ENCODE data around the gene LAMC1.
A peak's percentile ranks its signal among the peaks of the same experiment; 100 is the strongest.

The LAMC1 gene

GRCh38 chr1:183019860-183020259, 3.4 kb upstream of the LAMC1 start:
- Histone ChIP-seq H3K27ac (ENCODE audit: low read depth in 2 of 2, low read length in 2 of 2) (no peak overlapping the region), H3K9ac (ENCODE audit: low read depth in 1 of 2, low read length in 2 of 2) (no peak overlapping the region), H3K4me1 (ENCODE audit: control insufficient read depth in 2 of 2, insufficient read depth in 2 of 2, low read length in 2 of 2) (peaks cover 7 to 11% of the 10 kb centered on the region in 2 donors), H3K36me3 (ENCODE audit: control insufficient read depth in 2 of 2, insufficient read depth in 2 of 2, low read length in 2 of 2) (no peaks in the 10 kb centered on the region), H3K27me3 (ENCODE audit: control insufficient read depth in 2 of 2, insufficient read depth in 2 of 2, low read length in 2 of 2) (peaks cover 0 to 8% of the 10 kb centered on the region in 2 donors), H3K4me3 (ENCODE audit: low read length in 2 of 2) (no peak overlapping the region), H3K9me3 (ENCODE audit: control insufficient read depth in 2 of 2, low read length in 2 of 2) (no peaks in the 10 kb centered on the region)

GRCh38 chr1:183021405-183022201, 1.6 kb upstream of the LAMC1 start:
- H3K4me3 ChIP-seq (ENCODE audit: low read length in 2 of 2): peak overlapping the region; percentile 65 to 76
- H3K36me3 ChIP-seq (ENCODE audit: control insufficient read depth in 2 of 2, insufficient read depth in 2 of 2, low read length in 2 of 2): no peaks in the 10 kb centered on the region
- H3K9me3 ChIP-seq (ENCODE audit: control insufficient read depth in 2 of 2, low read length in 2 of 2): no peaks in the 10 kb centered on the region
- peaks cover 7 to 11% of the 10 kb centered on the region in 2 donors for H3K4me1 ChIP-seq (ENCODE audit: control insufficient read depth in 2 of 2, insufficient read depth in 2 of 2, low read length in 2 of 2)
- peak overlapping the region; percentile 84 to 89 for H3K27ac ChIP-seq (ENCODE audit: low read depth in 2 of 2, low read length in 2 of 2)
- H3K27me3 ChIP-seq (ENCODE audit: control insufficient read depth in 2 of 2, insufficient read depth in 2 of 2, low read length in 2 of 2): peaks cover 0 to 10% of the 10 kb centered on the region in 2 donors
- peak overlapping the region in 1 of 2 donors; percentile 82 for H3K9ac ChIP-seq (ENCODE audit: low read depth in 1 of 2, low read length in 2 of 2)

- Histone ChIP-seq H3K9me3 (ENCODE audit: control insufficient read depth in 2 of 2, low read length in 2 of 2) (no peaks in the 10 kb centered on the region), H3K36me3 (ENCODE audit: control insufficient read depth in 2 of 2, insufficient read depth in 2 of 2, low read length in 2 of 2) (no peaks in the 10 kb centered on the region), H3K27ac (ENCODE audit: low read depth in 2 of 2, low read length in 2 of 2) (peak overlapping the region; percentile 84 to 89), H3K9ac (ENCODE audit: low read depth in 1 of 2, low read length in 2 of 2) (peak overlapping the region; percentile 38 to 82), H3K27me3 (ENCODE audit: control insufficient read depth in 2 of 2, insufficient read depth in 2 of 2, low read length in 2 of 2) (peaks cover 0 to 10% of the 10 kb centered on the region in 2 donors), H3K4me1 (ENCODE audit: control insufficient read depth in 2 of 2, insufficient read depth in 2 of 2, low read length in 2 of 2) (peaks cover 7 to 11% of the 10 kb centered on the region in 2 donors), H3K4me3 (ENCODE audit: low read length in 2 of 2) (peak overlapping the region; percentile 65 to 76)
These were observed 746 bp upstream of the LAMC1 start for GRCh38 chr1:183022202-183023145.

- Histone ChIP-seq H3K36me3 (ENCODE audit: control insufficient read depth in 2 of 2, insufficient read depth in 2 of 2, low read length in 2 of 2) (no peaks in the 10 kb centered on the region), H3K27ac (ENCODE audit: low read depth in 2 of 2, low read length in 2 of 2) (peak overlapping the region; percentile 80 to 83), H3K27me3 (ENCODE audit: control insufficient read depth in 2 of 2, insufficient read depth in 2 of 2, low read length in 2 of 2) (peaks cover 0 to 10% of the 10 kb centered on the region in 2 donors), H3K9me3 (ENCODE audit: control insufficient read depth in 2 of 2, low read length in 2 of 2) (no peaks in the 10 kb centered on the region), H3K4me1 (ENCODE audit: control insufficient read depth in 2 of 2, insufficient read depth in 2 of 2, low read length in 2 of 2) (peaks cover 7 to 11% of the 10 kb centered on the region in 2 donors), H3K9ac (ENCODE audit: low read depth in 1 of 2, low read length in 2 of 2) (peak overlapping the region; percentile 64 to 79), H3K4me3 (ENCODE audit: low read length in 2 of 2) (peak overlapping the region; percentile 75 to 86)
These were observed 539 bp downstream of the LAMC1 start for GRCh38 chr1:183023601-183024316.

- H3K4me3 ChIP-seq (ENCODE audit: low read length in 2 of 2): peak overlapping the region; percentile 75 to 86
- H3K4me1 ChIP-seq (ENCODE audit: control insufficient read depth in 2 of 2, insufficient read depth in 2 of 2, low read length in 2 of 2): peaks cover 7 to 11% of the 10 kb centered on the region in 2 donors
- peaks cover 0 to 10% of the 10 kb centered on the region in 2 donors for H3K27me3 ChIP-seq (ENCODE audit: control insufficient read depth in 2 of 2, insufficient read depth in 2 of 2, low read length in 2 of 2)
- H3K9me3 ChIP-seq (ENCODE audit: control insufficient read depth in 2 of 2, low read length in 2 of 2): no peaks in the 10 kb centered on the region
- H3K9ac ChIP-seq (ENCODE audit: low read depth in 1 of 2, low read length in 2 of 2): peak overlapping the region; percentile 64 to 79
- peak overlapping the region; percentile 80 to 83 for H3K27ac ChIP-seq (ENCODE audit: low read depth in 2 of 2, low read length in 2 of 2)
- H3K36me3 ChIP-seq (ENCODE audit: control insufficient read depth in 2 of 2, insufficient read depth in 2 of 2, low read length in 2 of 2): no peaks in the 10 kb centered on the region
These were observed 1.2 kb downstream of the LAMC1 start for GRCh38 chr1:183024317-183025009.

GRCh38 chr1:183025010-183025337, 1.8 kb downstream of the LAMC1 start:
- peaks cover 7 to 11% of the 10 kb centered on the region in 2 donors for H3K4me1 ChIP-seq (ENCODE audit: control insufficient read depth in 2 of 2, insufficient read depth in 2 of 2, low read length in 2 of 2)
- H3K27ac ChIP-seq (ENCODE audit: low read depth in 2 of 2, low read length in 2 of 2): peak overlapping the region; percentile 80 to 83
- peak overlapping the region in 1 of 2 donors; percentile 79 for H3K9ac ChIP-seq (ENCODE audit: low read depth in 1 of 2, low read length in 2 of 2)
- H3K27me3 ChIP-seq (ENCODE audit: control insufficient read depth in 2 of 2, insufficient read depth in 2 of 2, low read length in 2 of 2): peaks cover 0 to 10% of the 10 kb centered on the region in 2 donors
- H3K9me3 ChIP-seq (ENCODE audit: control insufficient read depth in 2 of 2, low read length in 2 of 2): no peaks in the 10 kb centered on the region
- peak overlapping the region; percentile 75 to 86 for H3K4me3 ChIP-seq (ENCODE audit: low read length in 2 of 2)
- no peaks in the 10 kb centered on the region for H3K36me3 ChIP-seq (ENCODE audit: control insufficient read depth in 2 of 2, insufficient read depth in 2 of 2, low read length in 2 of 2)

GRCh38 chr1:183025782-183026774, 2.9 kb downstream of the LAMC1 start:
- H3K4me3 ChIP-seq (ENCODE audit: low read length in 2 of 2): peak overlapping the region in 1 of 2 donors; percentile 50
- no peak overlapping the region for H3K9ac ChIP-seq (ENCODE audit: low read depth in 1 of 2, low read length in 2 of 2)
- H3K27ac ChIP-seq (ENCODE audit: low read depth in 2 of 2, low read length in 2 of 2): peak overlapping the region in 1 of 2 donors; percentile 13
- no peaks in the 10 kb centered on the region for H3K36me3 ChIP-seq (ENCODE audit: control insufficient read depth in 2 of 2, insufficient read depth in 2 of 2, low read length in 2 of 2)
- no peaks in the 10 kb centered on the region for H3K9me3 ChIP-seq (ENCODE audit: control insufficient read depth in 2 of 2, low read length in 2 of 2)
- H3K27me3 ChIP-seq (ENCODE audit: control insufficient read depth in 2 of 2, insufficient read depth in 2 of 2, low read length in 2 of 2): peaks cover 0 to 10% of the 10 kb centered on the region in 2 donors
- H3K4me1 ChIP-seq (ENCODE audit: control insufficient read depth in 2 of 2, insufficient read depth in 2 of 2, low read length in 2 of 2): peaks cover 7 to 13% of the 10 kb centered on the region in 2 donors

- peaks cover 0 to 7% of the 10 kb centered on the region in 2 donors for H3K27me3 ChIP-seq (ENCODE audit: control insufficient read depth in 2 of 2, insufficient read depth in 2 of 2, low read length in 2 of 2)
- H3K36me3 ChIP-seq (ENCODE audit: control insufficient read depth in 2 of 2, insufficient read depth in 2 of 2, low read length in 2 of 2): no peaks in the 10 kb centered on the region
- H3K4me3 ChIP-seq (ENCODE audit: low read length in 2 of 2): no peak overlapping the region
- no peaks in the 10 kb centered on the region for H3K9me3 ChIP-seq (ENCODE audit: control insufficient read depth in 2 of 2, low read length in 2 of 2)
- no peak overlapping the region for H3K27ac ChIP-seq (ENCODE audit: low read depth in 2 of 2, low read length in 2 of 2)
- H3K9ac ChIP-seq (ENCODE audit: low read depth in 1 of 2, low read length in 2 of 2): no peak overlapping the region
- H3K4me1 ChIP-seq (ENCODE audit: control insufficient read depth in 2 of 2, insufficient read depth in 2 of 2, low read length in 2 of 2): peaks cover 5 to 9% of the 10 kb centered on the region in 2 donors
These were observed 3.8 kb downstream of the LAMC1 start for GRCh38 chr1:183027031-183027430.
